ENCODE results near the gene SPATA20. TPM values are rescaled to one million over a fixed set of nuclear protein-coding genes. Genes with fewer than 3 reads are reported as not detected.

The SPATA20 gene
- total RNA-seq, 1 experiment from 2014 or later: 24.6 TPM

DNA sequence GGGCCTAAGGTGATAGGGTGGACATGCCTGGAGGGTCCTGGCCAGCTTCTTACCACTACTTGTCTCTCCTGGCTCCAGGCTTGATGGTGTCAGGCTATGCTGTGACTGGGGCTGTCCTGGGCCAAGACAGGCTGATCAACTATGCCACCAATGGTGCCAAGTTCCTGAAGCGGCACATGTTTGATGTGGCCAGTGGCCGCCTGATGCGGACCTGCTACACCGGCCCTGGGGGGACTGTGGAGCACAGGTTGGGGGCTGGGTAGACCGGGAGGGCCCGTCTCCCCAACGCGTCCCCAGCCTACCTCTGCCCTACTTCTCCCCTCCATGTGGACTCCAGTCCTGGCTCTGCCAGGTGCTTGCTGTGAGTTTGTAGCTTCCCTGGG is 4.5 kb downstream of the SPATA20 start:
- CTCF ChIA-PET: interaction anchor here (0.7 to 5.6 kb wide), 55 partner anchors 10 to 675 kb away, joined by 3 to 313 read pairs (median 6); partner anchors contain the start of genes ABCC3, CACNA1G, EPN3 and LRRC59

DNA sequence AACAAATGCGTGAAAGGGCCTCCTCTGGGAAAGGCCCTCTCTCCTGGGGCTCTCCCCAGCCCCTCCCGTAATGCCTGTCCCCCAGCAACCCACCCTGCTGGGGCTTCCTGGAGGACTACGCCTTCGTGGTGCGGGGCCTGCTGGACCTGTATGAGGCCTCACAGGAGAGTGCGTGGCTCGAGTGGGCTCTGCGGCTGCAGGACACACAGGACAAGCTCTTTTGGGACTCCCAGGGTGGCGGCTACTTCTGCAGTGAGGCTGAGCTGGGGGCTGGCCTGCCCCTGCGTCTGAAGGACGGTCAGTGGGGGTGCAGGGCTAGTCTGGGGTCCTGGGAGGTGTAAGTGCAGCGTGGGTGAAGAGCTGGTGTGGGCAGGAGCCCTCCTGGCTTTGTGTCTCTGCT is 4.9 kb downstream of the SPATA20 start:
- H3K4me1 Mint-ChIP-seq: peaks cover 6% of the 10 kb centered on the region; the same call in 1 of the 2 replicates
- CTCF ChIA-PET: interaction anchor here (1.6 to 5.6 kb wide), 6 partner anchors 10 to 78 kb away, joined by 3 to 313 read pairs (median 24); partner anchors contain the start of gene CACNA1G
- no peaks in the 10 kb centered on the region for H3K9me3 Mint-ChIP-seq
- H3K4me3 Mint-ChIP-seq: no peak overlapping the region
- peaks cover 7% of the 10 kb centered on the region for H3K27me3 Mint-ChIP-seq (ENCODE audit: low read depth)
- H3K27ac Mint-ChIP-seq: no peak overlapping the region
- no peak for TF ChIP-seq HMGA2 (CRISPR knock-in tag; IDR thresholded peaks at IDR 0.05)
- no peak for TF ChIP-seq ZNF671 (CRISPR knock-in tag; IDR thresholded peaks at IDR 0.05)
- TF ChIP-seq EMX1 (CRISPR knock-in tag; IDR thresholded peaks at IDR 0.05): no peak
- TF ChIP-seq, protein P1, sequence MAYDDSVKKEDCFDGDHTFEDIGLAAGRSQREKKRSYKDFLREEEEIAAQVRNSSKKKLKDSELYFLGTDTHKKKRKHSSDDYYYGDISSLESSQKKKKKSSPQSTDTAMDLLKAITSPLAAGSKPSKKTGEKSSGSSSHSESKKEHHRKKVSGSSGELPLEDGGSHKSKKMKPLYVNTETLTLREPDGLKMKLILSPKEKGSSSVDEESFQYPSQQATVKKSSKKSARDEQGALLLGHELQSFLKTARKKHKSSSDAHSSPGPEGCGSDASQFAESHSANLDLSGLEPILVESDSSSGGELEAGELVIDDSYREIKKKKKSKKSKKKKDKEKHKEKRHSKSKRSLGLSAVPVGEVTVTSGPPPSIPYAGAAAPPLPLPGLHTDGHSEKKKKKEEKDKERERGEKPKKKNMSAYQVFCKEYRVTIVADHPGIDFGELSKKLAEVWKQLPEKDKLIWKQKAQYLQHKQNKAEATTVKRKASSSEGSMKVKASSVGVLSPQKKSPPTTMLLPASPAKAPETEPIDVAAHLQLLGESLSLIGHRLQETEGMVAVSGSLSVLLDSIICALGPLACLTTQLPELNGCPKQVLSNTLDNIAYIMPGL (CRISPR knock-in tag; IDR thresholded peaks at IDR 0.05): no peak
- no peak for TF ChIP-seq OVOL2 (CRISPR knock-in tag; IDR thresholded peaks at IDR 0.05; ENCODE audit: borderline replicate concordance)
- TF ChIP-seq, protein P2, sequence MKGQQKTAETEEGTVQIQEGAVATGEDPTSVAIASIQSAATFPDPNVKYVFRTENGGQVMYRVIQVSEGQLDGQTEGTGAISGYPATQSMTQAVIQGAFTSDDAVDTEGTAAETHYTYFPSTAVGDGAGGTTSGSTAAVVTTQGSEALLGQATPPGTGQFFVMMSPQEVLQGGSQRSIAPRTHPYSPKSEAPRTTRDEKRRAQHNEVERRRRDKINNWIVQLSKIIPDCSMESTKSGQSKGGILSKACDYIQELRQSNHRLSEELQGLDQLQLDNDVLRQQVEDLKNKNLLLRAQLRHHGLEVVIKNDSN (CRISPR knock-in tag; IDR thresholded peaks at IDR 0.05): no peak
- TF ChIP-seq ZNF423 (CRISPR knock-in tag; IDR thresholded peaks at IDR 0.05): no peak
- TF ChIP-seq, protein P3, sequence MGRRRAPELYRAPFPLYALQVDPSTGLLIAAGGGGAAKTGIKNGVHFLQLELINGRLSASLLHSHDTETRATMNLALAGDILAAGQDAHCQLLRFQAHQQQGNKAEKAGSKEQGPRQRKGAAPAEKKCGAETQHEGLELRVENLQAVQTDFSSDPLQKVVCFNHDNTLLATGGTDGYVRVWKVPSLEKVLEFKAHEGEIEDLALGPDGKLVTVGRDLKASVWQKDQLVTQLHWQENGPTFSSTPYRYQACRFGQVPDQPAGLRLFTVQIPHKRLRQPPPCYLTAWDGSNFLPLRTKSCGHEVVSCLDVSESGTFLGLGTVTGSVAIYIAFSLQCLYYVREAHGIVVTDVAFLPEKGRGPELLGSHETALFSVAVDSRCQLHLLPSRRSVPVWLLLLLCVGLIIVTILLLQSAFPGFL (CRISPR knock-in tag; IDR thresholded peaks at IDR 0.05; ENCODE audit: borderline replicate concordance): no peak
- no peak for TF ChIP-seq MXD4 (CRISPR knock-in tag; IDR thresholded peaks at IDR 0.05; ENCODE audit: borderline replicate concordance)
- TF ChIP-seq, protein P4, sequence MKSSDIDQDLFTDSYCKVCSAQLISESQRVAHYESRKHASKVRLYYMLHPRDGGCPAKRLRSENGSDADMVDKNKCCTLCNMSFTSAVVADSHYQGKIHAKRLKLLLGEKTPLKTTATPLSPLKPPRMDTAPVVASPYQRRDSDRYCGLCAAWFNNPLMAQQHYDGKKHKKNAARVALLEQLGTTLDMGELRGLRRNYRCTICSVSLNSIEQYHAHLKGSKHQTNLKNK (CRISPR knock-in tag; IDR thresholded peaks at IDR 0.05): no peak
- ATAC-seq (no peak), DNase-seq (ENCODE audit: low spot score) (no peak)
- H3K36me3 Mint-ChIP-seq: no peaks in the 10 kb centered on the region
- POLR2A ChIA-PET: interaction anchor here (1.0 kb wide), 1 partner anchor 315 kb away, joined by 6 read pairs; the partner anchor contains the start of gene TOB1

More for the DNA sequence above, 4.5 kb downstream of the SPATA20 start:
- DNase-seq (ENCODE audit: low spot score) (no peak), ATAC-seq (no peak)
- peaks cover 3% of the 10 kb centered on the region for H3K27me3 Mint-ChIP-seq (ENCODE audit: low read depth)
- H3K27ac Mint-ChIP-seq: no peak overlapping the region
- H3K4me1 Mint-ChIP-seq: peaks cover 6% of the 10 kb centered on the region; the same call in 1 of the 2 replicates
- H3K4me3 Mint-ChIP-seq: no peak overlapping the region
- POLR2A ChIA-PET: interaction anchor here (0.9 to 1.5 kb wide), 6 partner anchors 9 to 316 kb away, joined by 3 to 16 read pairs (median 4); partner anchors contain the start of genes CACNA1G and TOB1
- H3K9me3 Mint-ChIP-seq: no peaks in the 10 kb centered on the region
- no peak for TF ChIP-seq ZNF416 (CRISPR knock-in tag; IDR thresholded peaks at IDR 0.05)
- no peaks in the 10 kb centered on the region for H3K36me3 Mint-ChIP-seq

DNA sequence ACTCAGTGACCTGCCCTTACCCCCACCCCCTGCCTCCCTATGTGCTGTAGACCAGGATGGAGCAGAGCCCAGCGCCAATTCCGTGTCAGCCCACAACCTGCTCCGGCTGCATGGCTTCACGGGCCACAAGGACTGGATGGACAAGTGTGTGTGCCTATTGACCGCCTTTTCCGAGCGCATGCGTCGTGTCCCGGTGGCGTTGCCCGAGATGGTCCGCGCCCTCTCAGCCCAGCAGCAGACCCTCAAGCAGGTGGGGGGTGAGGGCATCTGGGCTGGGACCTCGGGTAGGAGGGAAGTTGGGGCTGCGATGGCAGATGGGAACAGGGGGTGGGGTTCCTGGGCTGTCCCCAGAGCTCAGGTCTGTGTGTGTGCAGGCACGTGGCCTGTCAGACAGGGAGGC is 7.2 kb downstream of the SPATA20 start:
- POLR2A ChIA-PET: no interaction called here
- H3K9me3 Mint-ChIP-seq: no peaks in the 10 kb centered on the region
- TF ChIP-seq, protein P5, sequence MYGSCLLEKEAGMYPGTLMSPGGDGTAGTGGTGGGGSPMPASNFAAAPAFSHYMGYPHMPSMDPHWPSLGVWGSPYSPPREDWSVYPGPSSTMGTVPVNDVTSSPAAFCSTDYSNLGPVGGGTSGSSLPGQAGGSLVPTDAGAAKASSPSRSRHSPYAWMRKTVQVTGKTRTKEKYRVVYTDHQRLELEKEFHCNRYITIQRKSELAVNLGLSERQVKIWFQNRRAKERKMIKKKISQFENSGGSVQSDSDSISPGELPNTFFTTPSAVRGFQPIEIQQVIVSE (CRISPR knock-in tag; IDR thresholded peaks at IDR 0.05; ENCODE audit: borderline replicate concordance): no peak
- TF ChIP-seq, protein P6, sequence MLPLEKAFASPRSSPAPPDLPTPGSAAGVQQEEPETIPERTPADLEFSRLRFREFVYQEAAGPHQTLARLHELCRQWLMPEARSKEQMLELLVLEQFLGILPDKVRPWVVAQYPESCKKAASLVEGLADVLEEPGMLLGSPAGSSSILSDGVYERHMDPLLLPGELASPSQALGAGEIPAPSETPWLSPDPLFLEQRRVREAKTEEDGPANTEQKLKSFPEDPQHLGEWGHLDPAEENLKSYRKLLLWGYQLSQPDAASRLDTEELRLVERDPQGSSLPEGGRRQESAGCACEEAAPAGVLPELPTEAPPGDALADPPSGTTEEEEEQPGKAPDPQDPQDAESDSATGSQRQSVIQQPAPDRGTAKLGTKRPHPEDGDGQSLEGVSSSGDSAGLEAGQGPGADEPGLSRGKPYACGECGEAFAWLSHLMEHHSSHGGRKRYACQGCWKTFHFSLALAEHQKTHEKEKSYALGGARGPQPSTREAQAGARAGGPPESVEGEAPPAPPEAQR (CRISPR knock-in tag; IDR thresholded peaks at IDR 0.05): no peak
- TF ChIP-seq ZNF423 (CRISPR knock-in tag; IDR thresholded peaks at IDR 0.05): no peak
- TF ChIP-seq, protein P7, sequence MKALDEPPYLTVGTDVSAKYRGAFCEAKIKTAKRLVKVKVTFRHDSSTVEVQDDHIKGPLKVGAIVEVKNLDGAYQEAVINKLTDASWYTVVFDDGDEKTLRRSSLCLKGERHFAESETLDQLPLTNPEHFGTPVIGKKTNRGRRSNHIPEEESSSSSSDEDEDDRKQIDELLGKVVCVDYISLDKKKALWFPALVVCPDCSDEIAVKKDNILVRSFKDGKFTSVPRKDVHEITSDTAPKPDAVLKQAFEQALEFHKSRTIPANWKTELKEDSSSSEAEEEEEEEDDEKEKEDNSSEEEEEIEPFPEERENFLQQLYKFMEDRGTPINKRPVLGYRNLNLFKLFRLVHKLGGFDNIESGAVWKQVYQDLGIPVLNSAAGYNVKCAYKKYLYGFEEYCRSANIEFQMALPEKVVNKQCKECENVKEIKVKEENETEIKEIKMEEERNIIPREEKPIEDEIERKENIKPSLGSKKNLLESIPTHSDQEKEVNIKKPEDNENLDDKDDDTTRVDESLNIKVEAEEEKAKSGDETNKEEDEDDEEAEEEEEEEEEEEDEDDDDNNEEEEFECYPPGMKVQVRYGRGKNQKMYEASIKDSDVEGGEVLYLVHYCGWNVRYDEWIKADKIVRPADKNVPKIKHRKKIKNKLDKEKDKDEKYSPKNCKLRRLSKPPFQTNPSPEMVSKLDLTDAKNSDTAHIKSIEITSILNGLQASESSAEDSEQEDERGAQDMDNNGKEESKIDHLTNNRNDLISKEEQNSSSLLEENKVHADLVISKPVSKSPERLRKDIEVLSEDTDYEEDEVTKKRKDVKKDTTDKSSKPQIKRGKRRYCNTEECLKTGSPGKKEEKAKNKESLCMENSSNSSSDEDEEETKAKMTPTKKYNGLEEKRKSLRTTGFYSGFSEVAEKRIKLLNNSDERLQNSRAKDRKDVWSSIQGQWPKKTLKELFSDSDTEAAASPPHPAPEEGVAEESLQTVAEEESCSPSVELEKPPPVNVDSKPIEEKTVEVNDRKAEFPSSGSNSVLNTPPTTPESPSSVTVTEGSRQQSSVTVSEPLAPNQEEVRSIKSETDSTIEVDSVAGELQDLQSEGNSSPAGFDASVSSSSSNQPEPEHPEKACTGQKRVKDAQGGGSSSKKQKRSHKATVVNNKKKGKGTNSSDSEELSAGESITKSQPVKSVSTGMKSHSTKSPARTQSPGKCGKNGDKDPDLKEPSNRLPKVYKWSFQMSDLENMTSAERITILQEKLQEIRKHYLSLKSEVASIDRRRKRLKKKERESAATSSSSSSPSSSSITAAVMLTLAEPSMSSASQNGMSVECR (CRISPR knock-in tag; IDR thresholded peaks at IDR 0.05; ENCODE audit: borderline replicate concordance): no peak
- TF ChIP-seq ZNF263 (CRISPR knock-in tag; IDR thresholded peaks at IDR 0.05; ENCODE audit: low read depth): no peak
- no peak for TF ChIP-seq NFATC4 (CRISPR knock-in tag; IDR thresholded peaks at IDR 0.05)
- TF ChIP-seq, protein P8, sequence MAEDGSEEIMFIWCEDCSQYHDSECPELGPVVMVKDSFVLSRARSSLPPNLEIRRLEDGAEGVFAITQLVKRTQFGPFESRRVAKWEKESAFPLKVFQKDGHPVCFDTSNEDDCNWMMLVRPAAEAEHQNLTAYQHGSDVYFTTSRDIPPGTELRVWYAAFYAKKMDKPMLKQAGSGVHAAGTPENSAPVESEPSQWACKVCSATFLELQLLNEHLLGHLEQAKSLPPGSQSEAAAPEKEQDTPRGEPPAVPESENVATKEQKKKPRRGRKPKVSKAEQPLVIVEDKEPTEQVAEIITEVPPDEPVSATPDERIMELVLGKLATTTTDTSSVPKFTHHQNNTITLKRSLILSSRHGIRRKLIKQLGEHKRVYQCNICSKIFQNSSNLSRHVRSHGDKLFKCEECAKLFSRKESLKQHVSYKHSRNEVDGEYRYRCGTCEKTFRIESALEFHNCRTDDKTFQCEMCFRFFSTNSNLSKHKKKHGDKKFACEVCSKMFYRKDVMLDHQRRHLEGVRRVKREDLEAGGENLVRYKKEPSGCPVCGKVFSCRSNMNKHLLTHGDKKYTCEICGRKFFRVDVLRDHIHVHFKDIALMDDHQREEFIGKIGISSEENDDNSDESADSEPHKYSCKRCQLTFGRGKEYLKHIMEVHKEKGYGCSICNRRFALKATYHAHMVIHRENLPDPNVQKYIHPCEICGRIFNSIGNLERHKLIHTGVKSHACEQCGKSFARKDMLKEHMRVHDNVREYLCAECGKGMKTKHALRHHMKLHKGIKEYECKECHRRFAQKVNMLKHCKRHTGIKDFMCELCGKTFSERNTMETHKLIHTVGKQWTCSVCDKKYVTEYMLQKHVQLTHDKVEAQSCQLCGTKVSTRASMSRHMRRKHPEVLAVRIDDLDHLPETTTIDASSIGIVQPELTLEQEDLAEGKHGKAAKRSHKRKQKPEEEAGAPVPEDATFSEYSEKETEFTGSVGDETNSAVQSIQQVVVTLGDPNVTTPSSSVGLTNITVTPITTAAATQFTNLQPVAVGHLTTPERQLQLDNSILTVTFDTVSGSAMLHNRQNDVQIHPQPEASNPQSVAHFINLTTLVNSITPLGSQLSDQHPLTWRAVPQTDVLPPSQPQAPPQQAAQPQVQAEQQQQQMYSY (CRISPR knock-in tag; IDR thresholded peaks at IDR 0.05): no peak

More for the DNA sequence above, 7.2 kb downstream of the SPATA20 start:
- H3K4me3 Mint-ChIP-seq: no peak overlapping the region
- peaks cover 30% of the 10 kb centered on the region for H3K27me3 Mint-ChIP-seq (ENCODE audit: low read depth)
- H3K4me1 Mint-ChIP-seq: peaks cover 15% of the 10 kb centered on the region
- no peak for DNase-seq (ENCODE audit: low spot score)
- no peaks in the 10 kb centered on the region for H3K36me3 Mint-ChIP-seq
- no peak overlapping the region for H3K27ac Mint-ChIP-seq
- no peak for ATAC-seq
- CTCF ChIA-PET: interaction anchor here (5.6 kb wide), 1 partner anchor 72 kb away, joined by 313 read pairs; no protein-coding TSS in a partner anchor
